ENCODE results near the gene ING5. TPM values are rescaled to one million over a fixed set of nuclear protein-coding genes. Genes with fewer than 3 reads are reported as not detected.
"Not testable (repeated sequence)": the region's sequence is repeated elsewhere in the genome, so short reads cannot be mapped to it uniquely, and the experiment has no call there.

ING5 gene
- total RNA-seq, 1 donor from 2014 or later = 38.3 TPM

GRCh38 chr2:241659150-241659739 lies 42.6 kb upstream of the ING5 start:
- Mint-ChIP-seq H3K9me3 (ENCODE audit: unreplicated experiment) (peaks cover 7% of the 10 kb centered on the region), H3K36me3 (ENCODE audit: unreplicated experiment) (no peaks in the 10 kb centered on the region), H3K27me3 (ENCODE audit: unreplicated experiment) (no peaks in the 10 kb centered on the region), H3K4me1 (ENCODE audit: low read depth, unreplicated experiment) (peaks cover 4% of the 10 kb centered on the region), H3K27ac (ENCODE audit: unreplicated experiment) (peak overlapping the region; percentile 3), H3K4me3 (ENCODE audit: unreplicated experiment) (peak overlapping the region; percentile 34)
- peak; percentile 73 for DNase-seq
- TF ChIP-seq CTCF (IDR thresholded peaks at IDR 0.05; ENCODE audit: partially characterized antibody, unreplicated experiment) = peak; percentile 38

GRCh38 chr2:241660593-241661213 lies 41.1 kb upstream of the ING5 start:
- Mint-ChIP-seq H3K9me3 (ENCODE audit: unreplicated experiment) (peaks cover 7% of the 10 kb centered on the region), H3K36me3 (ENCODE audit: unreplicated experiment) (no peaks in the 10 kb centered on the region), H3K4me1 (ENCODE audit: low read depth, unreplicated experiment) (peaks cover 4% of the 10 kb centered on the region), H3K27me3 (ENCODE audit: unreplicated experiment) (peaks cover 2% of the 10 kb centered on the region), H3K4me3 (ENCODE audit: unreplicated experiment) (no peak overlapping the region), H3K27ac (ENCODE audit: unreplicated experiment) (no peak overlapping the region)
- DNase-seq = no peak
- no peak for TF ChIP-seq CTCF (IDR thresholded peaks at IDR 0.05; ENCODE audit: partially characterized antibody, unreplicated experiment)

- H3K27me3 Mint-ChIP-seq (ENCODE audit: unreplicated experiment); DNase-seq; H3K27ac Mint-ChIP-seq (ENCODE audit: unreplicated experiment); H3K4me1 Mint-ChIP-seq (ENCODE audit: low read depth, unreplicated experiment); H3K9me3 Mint-ChIP-seq (ENCODE audit: unreplicated experiment); H3K36me3 Mint-ChIP-seq (ENCODE audit: unreplicated experiment); H3K4me3 Mint-ChIP-seq (ENCODE audit: unreplicated experiment): not testable (repeated sequence)
Observed at GRCh38 chr2:241662731-241663130, 39.1 kb upstream of the ING5 start.

DNA sequence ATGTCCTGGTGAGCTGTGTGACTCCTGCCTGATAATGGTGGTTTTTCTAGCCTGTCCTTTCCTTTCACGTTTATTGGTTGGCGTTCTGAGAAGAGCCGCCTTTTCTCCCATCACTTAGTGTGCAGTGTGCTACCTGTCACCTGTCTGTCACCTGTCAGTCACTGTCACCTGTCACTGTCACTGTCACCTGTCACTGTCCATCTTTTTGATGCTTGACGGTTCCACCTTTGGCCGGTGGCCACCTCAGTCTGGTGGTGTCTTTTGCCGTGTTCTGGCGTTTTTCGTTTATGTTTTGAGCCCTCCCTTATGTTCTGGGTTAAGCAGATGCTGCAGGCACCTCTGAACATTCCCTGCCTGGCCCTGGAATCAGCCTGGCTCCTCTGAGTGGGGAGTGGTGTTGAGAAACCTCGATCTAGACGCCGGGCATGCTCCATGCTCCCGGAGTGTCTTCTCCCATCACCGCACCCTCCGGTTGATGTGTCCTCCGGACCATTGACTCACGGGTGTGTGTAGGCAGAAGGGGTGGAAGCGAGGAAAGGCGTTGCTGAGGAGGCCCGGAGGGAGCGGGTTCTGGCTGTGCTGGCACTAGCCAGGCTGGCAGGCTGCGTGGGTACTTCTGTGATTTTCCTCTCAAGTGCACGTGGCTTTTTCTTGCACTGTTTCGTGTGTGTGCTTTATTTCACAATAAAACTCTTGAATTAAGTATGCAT lies 36.0 kb upstream of the ING5 start:
- Mint-ChIP-seq H3K27ac (ENCODE audit: unreplicated experiment) (no peak overlapping the region), H3K4me1 (ENCODE audit: low read depth, unreplicated experiment) (peaks cover 5% of the 10 kb centered on the region), H3K4me3 (ENCODE audit: unreplicated experiment) (no peak overlapping the region), H3K36me3 (ENCODE audit: unreplicated experiment) (no peaks in the 10 kb centered on the region), H3K9me3 (ENCODE audit: unreplicated experiment) (peaks cover 2% of the 10 kb centered on the region), H3K27me3 (ENCODE audit: unreplicated experiment) (peaks cover 2% of the 10 kb centered on the region)
- DNase-seq = no peak
- TF ChIP-seq CTCF (IDR thresholded peaks at IDR 0.05; ENCODE audit: partially characterized antibody, unreplicated experiment) = no peak

- H3K27ac Mint-ChIP-seq (ENCODE audit: unreplicated experiment) = no peak overlapping the region
- H3K9me3 Mint-ChIP-seq (ENCODE audit: unreplicated experiment) = peaks cover 2% of the 10 kb centered on the region
- TF ChIP-seq CTCF (IDR thresholded peaks at IDR 0.05; ENCODE audit: partially characterized antibody, unreplicated experiment) = no peak
- H3K27me3 Mint-ChIP-seq (ENCODE audit: unreplicated experiment) = peaks cover 2% of the 10 kb centered on the region
- H3K4me1 Mint-ChIP-seq (ENCODE audit: low read depth, unreplicated experiment) = peaks cover 2% of the 10 kb centered on the region
- DNase-seq = no peak
- H3K4me3 Mint-ChIP-seq (ENCODE audit: unreplicated experiment) = no peak overlapping the region
- H3K36me3 Mint-ChIP-seq (ENCODE audit: unreplicated experiment) = no peaks in the 10 kb centered on the region
Observed at GRCh38 chr2:241666627-241667400, 35.0 kb upstream of the ING5 start.

All from glutamatergic neuron (in vitro differentiated cells).